Measurements from ENCODE around the gene CCDC124. TPM values are rescaled to one million over a fixed set of nuclear protein-coding genes. Genes with fewer than 3 reads are reported as not detected.
"Not testable (repeated sequence)": the region's sequence is repeated elsewhere in the genome, so short reads cannot be mapped to it uniquely, and the experiment has no call there.

Gene CCDC124, protein sequence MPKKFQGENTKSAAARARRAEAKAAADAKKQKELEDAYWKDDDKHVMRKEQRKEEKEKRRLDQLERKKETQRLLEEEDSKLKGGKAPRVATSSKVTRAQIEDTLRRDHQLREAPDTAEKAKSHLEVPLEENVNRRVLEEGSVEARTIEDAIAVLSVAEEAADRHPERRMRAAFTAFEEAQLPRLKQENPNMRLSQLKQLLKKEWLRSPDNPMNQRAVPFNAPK
- 106 and 111 TPM in 2 replicates for total RNA-seq (2014; rRNA removed; shearing (Covaris generic))

DNA sequence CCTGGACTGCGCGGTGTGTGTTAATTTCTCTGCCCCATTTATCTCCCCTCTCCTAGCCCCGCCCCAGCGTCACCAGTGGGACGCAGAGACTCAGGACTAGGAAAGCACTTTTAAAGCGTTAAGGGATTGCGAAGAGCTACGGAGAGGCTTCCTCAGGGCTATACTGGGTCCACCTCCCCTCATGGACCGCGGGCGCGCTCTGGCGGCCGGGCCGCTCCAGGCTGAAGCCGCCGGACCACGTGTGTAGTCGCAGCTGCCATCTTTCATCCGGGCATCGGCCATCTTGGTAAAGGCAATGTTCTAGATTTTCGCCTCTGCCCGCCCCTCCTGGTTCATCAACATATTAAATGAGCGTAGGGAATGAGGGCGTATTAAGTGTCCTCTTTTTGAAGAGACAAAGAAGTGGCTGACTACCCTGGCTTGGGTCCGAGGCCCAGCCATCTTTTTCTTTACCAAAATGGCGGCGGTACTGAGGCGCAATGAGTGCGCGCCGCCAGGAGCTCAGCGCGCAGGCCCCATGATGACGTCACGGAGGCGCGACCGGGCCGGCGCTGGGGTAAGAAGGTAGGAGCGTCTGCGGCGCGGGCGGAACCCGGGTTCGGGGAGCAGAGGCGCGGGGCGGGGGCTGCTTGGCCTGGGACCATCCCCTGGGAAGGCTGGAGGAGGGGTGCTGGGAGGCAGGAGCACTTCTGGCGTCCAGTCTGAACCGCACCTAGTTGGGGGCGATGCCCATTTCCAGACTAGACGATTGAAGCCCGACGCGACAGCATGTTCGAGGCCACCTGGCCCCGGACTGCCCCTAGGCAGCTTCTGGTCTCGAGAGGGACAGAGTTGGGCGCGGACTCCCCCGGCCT, at the start of gene CCDC124:
CCDC124 (plus strand) TSS at position 531 of the 854 bp plus-strand sequence. CDS start 3,406 bp downstream, outside the sequence.
- Histone ChIP-seq H3K9me3 (replicated peaks) (no peaks in the 10 kb centered on the region), H3K27me3 (no peaks in the 10 kb centered on the region), H3K36me3 (no peaks in the 10 kb centered on the region), H3K27ac (peak within 1 kb of the TSS; percentile 95), H3K4me3 (peak within 1 kb of the TSS; percentile 75), H3K4me1 (no peaks in the 10 kb centered on the region)
- DNase-seq: peak; percentile 93 to 97

DNA sequence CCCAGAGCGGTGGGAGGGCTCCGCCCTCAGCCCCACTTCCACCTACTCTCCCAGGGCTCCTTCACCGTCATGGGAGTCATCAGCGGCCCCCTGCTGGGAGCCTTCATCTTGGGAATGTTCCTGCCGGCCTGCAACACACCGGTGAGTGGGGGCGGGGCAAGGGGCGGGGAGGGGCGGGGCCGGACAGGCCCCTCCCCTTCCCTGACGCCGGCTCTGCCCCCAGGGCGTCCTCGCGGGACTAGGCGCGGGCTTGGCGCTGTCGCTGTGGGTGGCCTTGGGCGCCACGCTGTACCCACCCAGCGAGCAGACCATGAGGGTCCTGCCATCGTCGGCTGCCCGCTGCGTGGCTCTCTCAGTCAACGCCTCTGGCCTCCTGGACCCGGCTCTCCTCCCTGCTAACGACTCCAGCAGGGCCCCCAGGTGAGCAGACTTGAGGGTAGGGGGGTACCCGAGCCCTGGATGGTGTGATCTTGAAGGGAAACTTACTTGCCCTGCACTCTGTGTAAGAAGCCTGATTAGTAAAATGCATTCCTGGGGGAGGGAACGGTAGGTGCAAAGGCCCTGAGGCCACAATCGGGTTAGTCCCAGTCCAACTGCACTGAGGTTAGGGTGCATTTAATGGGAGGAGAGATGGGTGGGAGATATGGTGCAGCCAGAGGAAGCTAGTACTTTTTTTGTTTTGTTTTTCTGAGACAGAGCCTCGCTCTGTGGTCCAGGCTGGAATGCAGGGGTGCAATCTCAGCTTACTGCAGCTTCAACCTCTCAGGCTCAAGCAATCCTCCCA, 49.0 kb upstream of the CCDC124 start:
- Histone ChIP-seq H3K27ac (no peak overlapping the region), H3K4me3 (no peak overlapping the region), H3K36me3 (no peaks in the 10 kb centered on the region), H3K9me3 (replicated peaks) (no peaks in the 10 kb centered on the region), H3K27me3 (peaks cover 20% of the 10 kb centered on the region), H3K4me1 (no peaks in the 10 kb centered on the region)
- DNase-seq: no peak

GRCh38 chr19:17886515-17886914, 46.3 kb upstream of the CCDC124 start:
- peaks cover 2% of the 10 kb centered on the region; the same call in 1 of the 2 replicates for H3K27me3 ChIP-seq
- no peak overlapping the region for H3K4me3 ChIP-seq
- no peaks in the 10 kb centered on the region for H3K4me1 ChIP-seq
- H3K9me3 ChIP-seq (replicated peaks): no peaks in the 10 kb centered on the region
- DNase-seq: no peak
- no peaks in the 10 kb centered on the region for H3K36me3 ChIP-seq
- H3K27ac ChIP-seq: no peak overlapping the region

DNA sequence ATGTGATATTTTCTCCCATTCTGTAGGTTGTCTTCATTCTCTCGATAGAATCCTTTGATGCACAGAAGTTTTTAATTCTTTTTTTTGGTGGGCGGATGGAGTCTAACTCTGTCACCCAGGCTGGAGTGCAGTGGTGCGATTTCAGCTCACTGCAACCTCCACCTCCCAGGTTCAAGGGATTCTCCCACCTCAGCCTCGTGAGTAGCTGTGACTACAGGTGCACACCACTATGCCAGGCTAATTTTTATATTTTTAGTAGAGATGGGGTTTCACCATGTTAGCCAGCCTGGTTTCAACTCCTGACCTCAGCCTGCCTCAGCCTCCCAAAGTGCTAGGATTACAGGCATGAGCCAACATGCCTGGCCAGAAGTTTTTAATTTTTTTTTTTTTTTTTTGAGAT, 45.6 kb upstream of the CCDC124 start:
- not testable (repeated sequence) for H3K9me3 ChIP-seq (replicated peaks); H3K4me1 ChIP-seq; H3K4me3 ChIP-seq; DNase-seq; H3K27me3 ChIP-seq; H3K36me3 ChIP-seq; H3K27ac ChIP-seq

- DNase-seq: no peak
- Histone ChIP-seq H3K4me1 (no peaks in the 10 kb centered on the region), H3K4me3 (no peak overlapping the region), H3K36me3 (no peaks in the 10 kb centered on the region), H3K9me3 (replicated peaks) (no peaks in the 10 kb centered on the region), H3K27me3 (no peaks in the 10 kb centered on the region), H3K27ac (no peak overlapping the region)
Observed at GRCh38 chr19:17888260-17888659, 44.6 kb upstream of the CCDC124 start.

GRCh38 chr19:17889609-17890214, 43.1 kb upstream of the CCDC124 start:
- H3K4me1 ChIP-seq: no peaks in the 10 kb centered on the region

DNA sequence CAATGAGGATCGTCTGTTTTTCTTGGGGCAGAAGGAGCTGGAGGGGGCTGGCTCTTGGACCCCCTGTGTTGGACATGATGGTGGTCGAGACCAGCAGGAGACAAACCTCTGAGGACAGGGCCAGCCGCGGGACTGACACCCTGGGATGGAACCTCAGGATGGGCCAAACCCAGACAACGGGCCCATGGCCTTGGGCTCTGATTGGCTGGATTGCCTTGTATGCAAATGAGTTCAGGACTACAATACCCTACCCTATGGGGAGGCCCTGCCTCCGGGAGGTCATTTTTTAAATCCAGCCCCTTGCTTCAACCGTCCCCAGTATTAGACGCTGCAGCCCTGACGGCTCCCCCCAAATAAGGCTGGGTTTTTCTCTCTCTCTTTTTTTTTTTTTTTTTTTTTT, 39.0 kb upstream of the CCDC124 start:
- no peak overlapping the region for H3K27ac ChIP-seq
- H3K27me3 ChIP-seq: no peaks in the 10 kb centered on the region
- DNase-seq: no peak
- H3K4me1 ChIP-seq: no peaks in the 10 kb centered on the region
- H3K4me3 ChIP-seq: no peak overlapping the region
- no peaks in the 10 kb centered on the region for H3K9me3 ChIP-seq (replicated peaks)
- H3K36me3 ChIP-seq: no peaks in the 10 kb centered on the region

More at GRCh38 chr19:17889609-17890214, 43.1 kb upstream of the CCDC124 start:
- DNase-seq: peak; percentile 65 to 78
- Histone ChIP-seq H3K27ac (no peak overlapping the region), H3K9me3 (replicated peaks) (no peaks in the 10 kb centered on the region), H3K27me3 (no peaks in the 10 kb centered on the region), H3K4me3 (no peak overlapping the region), H3K36me3 (no peaks in the 10 kb centered on the region)

DNA sequence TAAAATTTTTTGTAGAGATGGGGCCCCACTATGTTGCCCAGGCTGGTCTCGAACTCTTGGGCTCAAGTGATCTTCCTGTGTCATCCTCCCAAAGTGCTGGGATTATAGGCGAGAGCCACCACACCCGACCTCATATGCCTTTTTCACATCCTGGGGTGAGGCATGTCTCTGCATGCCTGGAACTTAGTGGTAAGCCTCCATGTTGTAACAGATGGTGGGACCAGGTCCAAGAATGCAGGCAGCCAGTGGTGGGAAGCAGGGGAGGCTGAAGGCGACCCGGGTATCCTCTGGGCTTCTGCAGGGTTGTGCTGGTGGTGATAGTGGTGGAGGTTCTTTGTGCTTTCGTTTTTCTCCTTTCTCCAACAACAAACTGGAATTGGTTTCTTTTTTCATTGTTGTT, 30.1 kb upstream of the CCDC124 start:
- DNase-seq: peak; percentile 89

GRCh38 chr19:17908244-17908643, 24.6 kb upstream of the CCDC124 start:
- no peak for DNase-seq
- Histone ChIP-seq H3K4me1 (no peaks in the 10 kb centered on the region), H3K36me3 (no peaks in the 10 kb centered on the region), H3K9me3 (replicated peaks) (peaks cover 14% of the 10 kb centered on the region), H3K27me3 (no peaks in the 10 kb centered on the region), H3K27ac (no peak overlapping the region), H3K4me3 (no peak overlapping the region)

More for the DNA sequence above, 30.1 kb upstream of the CCDC124 start:
- no peaks in the 10 kb centered on the region for H3K36me3 ChIP-seq
- H3K27ac ChIP-seq: no peak overlapping the region
- no peaks in the 10 kb centered on the region for H3K4me1 ChIP-seq
- peaks cover 6% of the 10 kb centered on the region; the same call in 1 of the 2 replicates for H3K27me3 ChIP-seq
- peaks cover 6% of the 10 kb centered on the region for H3K9me3 ChIP-seq (replicated peaks)
- no peak overlapping the region for H3K4me3 ChIP-seq

DNA sequence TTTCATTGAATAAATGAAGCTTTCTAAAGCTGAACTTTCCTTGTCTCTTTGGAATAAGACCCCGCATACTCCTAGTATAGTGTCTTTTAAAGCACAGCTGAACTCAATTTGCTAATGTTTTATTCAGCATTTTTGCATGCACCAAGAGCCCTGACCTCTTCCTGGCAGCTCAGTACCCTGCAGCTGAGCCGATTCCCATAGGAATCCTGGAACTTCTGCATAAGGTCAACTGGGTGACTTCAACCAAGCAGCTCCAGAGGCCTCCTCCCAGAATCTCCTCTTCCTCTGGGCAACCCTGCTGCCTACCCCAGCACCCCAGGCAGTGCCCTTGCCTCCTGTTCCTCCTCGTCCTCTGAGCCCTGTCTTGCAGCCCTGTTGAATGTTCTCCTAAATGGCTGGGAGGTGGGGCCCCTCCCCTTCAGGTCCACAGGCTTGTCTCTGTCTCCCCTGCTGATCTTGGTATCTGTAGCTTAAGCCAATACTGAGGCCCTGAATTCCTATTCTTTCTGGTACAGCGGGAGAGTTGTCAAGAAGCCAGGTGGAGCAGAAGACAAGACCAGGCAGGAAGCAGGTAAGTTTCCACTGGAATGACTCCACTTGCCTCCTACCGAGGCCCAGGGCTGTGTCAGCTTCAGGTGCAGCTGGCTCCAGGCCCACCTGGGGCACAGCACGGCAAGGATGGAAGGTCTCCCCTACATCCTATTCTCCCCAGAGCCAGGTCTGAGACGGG, 23.6 kb upstream of the CCDC124 start:
- Histone ChIP-seq H3K27me3 (no peaks in the 10 kb centered on the region), H3K36me3 (no peaks in the 10 kb centered on the region), H3K27ac (no peak overlapping the region), H3K4me3 (no peak overlapping the region), H3K4me1 (no peaks in the 10 kb centered on the region), H3K9me3 (replicated peaks) (peaks cover 14% of the 10 kb centered on the region)
- DNase-seq: no peak

DNA sequence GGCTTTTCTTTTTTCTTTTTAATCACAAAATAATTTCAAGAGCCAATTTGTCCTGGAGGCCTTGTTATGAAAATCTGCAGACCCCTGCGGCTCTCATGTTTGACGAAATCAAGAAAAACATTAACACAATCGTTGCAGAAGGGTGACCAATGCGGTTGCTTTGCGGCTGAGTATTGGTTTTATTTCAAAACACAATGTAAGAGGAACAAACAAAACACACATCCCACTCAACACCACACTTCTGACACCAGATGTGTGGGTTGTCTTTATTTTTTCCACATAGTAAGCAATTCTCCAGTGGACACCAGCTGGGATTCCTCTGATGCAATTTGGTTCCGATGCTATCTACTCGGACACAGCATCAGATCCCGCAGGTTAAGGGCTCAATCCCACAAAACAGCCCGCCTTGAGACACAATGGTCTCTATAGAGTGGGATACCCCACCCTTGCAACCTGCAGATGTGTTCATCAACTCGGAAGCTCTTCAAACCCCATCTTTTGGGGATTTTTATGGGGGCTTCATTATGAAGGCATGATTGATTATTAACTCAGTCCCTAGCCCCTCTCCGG, 21.9 kb upstream of the CCDC124 start:
- Histone ChIP-seq H3K4me1 (no peaks in the 10 kb centered on the region), H3K27me3 (no peaks in the 10 kb centered on the region), H3K9me3 (replicated peaks) (peaks cover 14% of the 10 kb centered on the region), H3K4me3 (no peak overlapping the region), H3K36me3 (no peaks in the 10 kb centered on the region), H3K27ac (no peak overlapping the region)
- no peak for DNase-seq

DNA sequence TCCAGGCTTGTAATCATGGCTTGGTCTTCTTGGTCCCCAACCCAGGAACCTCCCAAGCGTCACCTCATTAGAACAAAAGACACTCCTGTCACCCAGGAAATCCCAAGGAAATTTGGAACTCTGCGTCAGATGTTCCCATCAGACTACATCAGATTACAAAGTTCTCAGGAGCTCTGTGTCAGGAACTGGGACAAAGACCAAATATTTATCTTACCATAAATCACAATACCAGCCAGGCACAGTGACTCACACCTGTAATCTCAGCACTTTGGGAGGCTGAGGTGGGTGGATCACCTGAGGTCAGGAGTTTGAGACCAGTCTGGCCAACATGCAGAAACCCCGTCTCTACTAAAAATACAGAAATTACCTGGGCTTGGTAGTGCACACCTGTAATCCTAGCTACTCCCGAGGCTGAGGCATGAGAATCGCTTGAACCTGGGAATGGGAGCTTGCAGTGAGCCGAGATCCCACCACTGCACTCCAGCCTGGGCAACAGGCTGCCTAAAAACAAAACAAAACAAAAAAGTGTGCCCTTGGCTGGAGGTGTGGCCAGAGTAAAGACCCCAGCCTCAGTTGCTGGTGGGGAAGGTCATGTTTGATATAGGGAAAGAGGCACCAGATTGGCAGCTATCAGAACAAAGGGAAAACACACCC, 16.7 kb upstream of the CCDC124 start:
- no peak for DNase-seq
- H3K4me3 ChIP-seq: no peak overlapping the region
- no peaks in the 10 kb centered on the region for H3K4me1 ChIP-seq
- H3K9me3 ChIP-seq (replicated peaks): no peaks in the 10 kb centered on the region
- H3K36me3 ChIP-seq: no peaks in the 10 kb centered on the region
- no peak overlapping the region for H3K27ac ChIP-seq
- no peaks in the 10 kb centered on the region for H3K27me3 ChIP-seq

DNA sequence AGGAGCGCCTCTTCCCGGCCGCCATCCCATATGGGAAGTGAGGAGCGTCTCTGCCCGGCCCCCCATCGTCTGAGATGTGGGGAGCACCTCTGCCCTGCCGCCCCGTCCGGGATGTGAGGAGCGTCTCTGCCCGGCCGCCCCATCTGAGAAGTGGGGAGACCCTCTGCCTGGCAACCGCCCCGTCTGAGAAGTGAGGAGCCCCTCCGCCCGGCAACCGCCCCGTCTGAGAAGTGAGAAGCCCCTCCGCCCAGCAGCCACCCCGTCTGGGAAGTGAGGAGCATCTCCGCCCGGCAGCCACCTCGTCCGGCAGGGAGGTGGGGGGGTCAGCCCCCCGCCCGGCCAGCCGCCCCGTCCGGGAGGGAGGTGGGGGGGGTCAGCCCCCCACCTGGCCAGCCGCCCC, 14.7 kb upstream of the CCDC124 start:
- not testable (repeated sequence) for H3K4me1 ChIP-seq; H3K9me3 ChIP-seq (replicated peaks); H3K36me3 ChIP-seq; DNase-seq; H3K4me3 ChIP-seq; H3K27ac ChIP-seq; H3K27me3 ChIP-seq
